HG03571 (cell line): ENCODE results near the gene ZBTB20.
A peak's percentile ranks its signal among the peaks of the same experiment; 100 is the strongest.

Source experiments
- ATAC-seq: cut with Tn5 transposase; IDR thresholded peaks from one replicate; pipeline ENCODE4 v1.9.1; 2021; ENCODE audit not compliant: unreplicated experiment

The ZBTB20 gene

DNA sequence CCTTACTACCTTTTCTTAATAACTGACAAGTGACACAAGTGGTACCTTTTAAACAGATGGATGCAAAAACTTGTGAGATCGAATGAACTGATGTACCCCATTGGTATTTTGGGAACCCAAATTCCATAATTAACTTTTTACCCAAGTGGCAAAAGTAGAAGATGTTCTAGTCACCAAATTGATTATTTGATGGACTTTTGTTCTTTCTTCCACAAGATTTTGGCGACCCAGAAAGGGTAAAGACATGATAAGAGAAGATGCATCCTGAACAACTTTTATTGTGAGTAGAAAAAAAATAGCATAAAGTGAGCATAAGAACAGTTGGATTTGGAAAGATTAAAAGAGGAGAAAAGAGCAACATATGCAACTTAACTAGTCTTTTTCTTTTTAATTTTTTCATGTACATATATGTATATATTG lies 693.7 kb downstream of the ZBTB20 start:
- no peak for ATAC-seq

GRCh38 chr3:114452937-114453336 lies 694.2 kb downstream of the ZBTB20 start:
- no peak for ATAC-seq

DNA sequence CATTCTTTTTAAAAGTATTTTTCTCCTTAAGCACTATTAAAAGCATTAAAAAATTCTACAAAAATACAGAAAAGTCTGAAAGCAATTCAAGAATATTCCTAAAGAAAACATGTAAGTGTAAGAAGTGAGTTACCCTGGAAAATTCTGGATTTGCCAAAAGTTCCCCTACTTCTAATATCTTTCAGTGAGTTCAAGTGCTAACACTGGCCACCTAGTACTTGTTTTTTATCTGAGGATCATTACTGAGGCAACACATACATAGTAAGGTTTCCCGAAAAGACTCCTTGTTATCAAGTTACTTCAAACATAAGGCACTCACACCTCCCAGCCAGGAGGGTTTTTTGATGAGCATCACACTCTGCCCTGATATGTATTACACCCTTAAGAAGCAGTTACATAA lies 694.8 kb downstream of the ZBTB20 start:
- ATAC-seq: no peak

- no peak for ATAC-seq
Measured at GRCh38 chr3:114451561-114452018, 695.5 kb downstream of the ZBTB20 start.

- no peak for ATAC-seq
Measured at GRCh38 chr3:114451051-114451451, 696.0 kb downstream of the ZBTB20 start.

- no peak for ATAC-seq
Measured at GRCh38 chr3:114450008-114450596, 697.0 kb downstream of the ZBTB20 start.

GRCh38 chr3:114449271-114450007 lies 697.6 kb downstream of the ZBTB20 start:
- ATAC-seq: no peak

DNA sequence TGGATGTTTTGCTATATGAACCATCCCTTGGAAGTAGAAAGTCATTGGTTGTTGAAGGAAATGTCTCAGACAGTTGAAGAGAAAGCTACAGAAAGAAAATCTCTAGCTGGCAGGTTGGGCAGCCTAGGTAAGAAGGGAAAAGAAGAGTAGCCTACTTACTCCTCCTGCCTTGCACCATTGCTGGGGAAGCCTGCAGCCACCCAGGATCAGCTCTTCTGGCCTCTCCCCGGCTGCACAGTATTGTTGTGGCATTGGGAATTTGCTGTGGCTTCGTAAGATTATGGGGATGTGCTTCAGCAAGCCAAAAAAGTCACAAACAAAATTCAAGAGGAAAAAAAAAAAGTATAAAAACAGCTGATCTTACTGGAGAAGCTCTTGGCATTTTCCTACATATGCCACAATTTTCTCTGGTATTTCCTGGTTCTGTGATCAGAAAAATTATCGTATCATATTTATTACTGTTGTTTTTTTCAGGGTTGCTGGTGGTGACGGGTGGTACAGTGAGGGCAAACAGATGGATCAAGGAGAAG lies 699.1 kb downstream of the ZBTB20 start:
- ATAC-seq: no peak

DNA sequence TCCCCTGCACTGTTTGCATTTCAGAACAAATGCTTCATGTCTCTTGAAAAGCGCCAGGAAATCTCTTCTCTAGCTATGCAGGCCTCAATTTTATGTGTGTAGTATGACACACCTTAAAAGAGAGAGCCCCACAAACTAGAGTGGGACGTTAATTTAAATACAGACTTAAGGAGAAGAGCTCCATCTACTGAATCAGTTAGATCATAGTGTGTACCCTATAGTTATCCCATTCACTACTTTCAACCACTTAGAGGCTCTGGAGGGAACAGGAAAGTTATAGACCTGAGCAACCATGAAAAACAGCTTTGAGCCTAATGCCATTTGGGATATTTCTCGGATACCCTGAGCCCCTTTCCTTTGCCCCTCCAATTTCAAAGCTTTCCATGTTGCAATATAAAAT lies 699.5 kb downstream of the ZBTB20 start:
- ATAC-seq: no peak

- no peak for ATAC-seq
Measured at GRCh38 chr3:114446600-114446999, 700.5 kb downstream of the ZBTB20 start.

GRCh38 chr3:114445233-114445632 lies 701.9 kb downstream of the ZBTB20 start:
- no peak for ATAC-seq

- no peak for ATAC-seq
Measured at GRCh38 chr3:114444216-114444615, 702.9 kb downstream of the ZBTB20 start.

- ATAC-seq: no peak
Measured at GRCh38 chr3:114442246-114442645, 704.8 kb downstream of the ZBTB20 start.

DNA sequence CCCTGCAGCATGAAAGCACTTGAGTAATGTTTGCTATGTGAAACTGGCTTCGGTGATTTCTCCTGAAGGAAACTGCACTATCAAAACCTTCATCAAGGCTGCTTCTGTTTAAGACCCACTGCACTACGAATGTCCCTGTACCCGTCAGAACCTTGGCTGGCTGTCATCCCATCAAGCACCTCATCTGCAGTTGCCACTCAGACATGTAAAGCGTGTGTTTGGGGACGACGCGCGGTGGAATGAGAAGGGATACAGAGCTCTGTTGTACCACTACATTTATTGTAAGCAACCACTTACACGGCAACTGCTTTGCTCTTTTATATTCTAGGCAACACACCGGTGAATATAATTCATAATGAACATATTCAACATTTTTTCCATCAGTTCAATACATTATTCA lies 705.7 kb downstream of the ZBTB20 start:
- ATAC-seq: no peak

- no peak for ATAC-seq
Measured at GRCh38 chr3:114440700-114441099, 706.4 kb downstream of the ZBTB20 start.

DNA sequence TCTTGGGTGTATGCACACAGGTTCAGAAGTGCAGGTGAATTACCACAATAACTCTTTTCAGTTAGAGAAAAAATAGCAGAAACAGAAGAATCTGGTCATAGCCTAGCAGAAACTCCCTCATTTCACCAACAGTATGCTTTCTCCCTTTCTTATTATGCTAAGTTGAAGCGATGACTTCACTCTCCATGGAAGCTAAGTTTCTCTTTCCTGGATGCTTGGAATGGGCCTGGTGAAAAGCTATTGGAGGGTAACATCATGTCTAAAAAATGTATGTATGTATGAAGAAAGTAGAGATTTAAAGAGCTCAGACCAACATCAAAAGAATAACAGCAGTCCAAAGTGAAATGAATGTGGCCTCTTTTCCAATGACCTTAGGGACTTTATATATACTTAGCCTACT lies 707.8 kb downstream of the ZBTB20 start:
- no peak for ATAC-seq

DNA sequence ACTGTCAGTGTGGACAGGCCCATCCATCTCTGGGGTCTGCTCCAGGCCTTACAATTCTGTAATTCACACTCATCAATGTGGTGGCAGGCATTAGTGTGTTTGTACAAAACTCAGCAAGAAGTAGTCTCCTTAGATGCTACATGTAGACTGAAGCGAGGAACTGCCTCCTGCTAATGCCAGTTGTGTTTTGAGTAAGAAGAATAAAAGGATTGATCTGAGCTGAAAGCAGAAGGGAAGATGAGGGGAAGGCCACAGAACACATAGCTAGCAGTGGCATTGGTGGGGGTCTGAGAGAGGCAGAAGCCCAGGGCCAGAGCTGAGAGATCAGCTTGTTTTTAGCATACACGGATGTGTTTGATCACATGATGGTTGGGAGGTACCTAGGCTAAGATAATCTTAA lies 709.2 kb downstream of the ZBTB20 start:
- ATAC-seq: no peak

DNA sequence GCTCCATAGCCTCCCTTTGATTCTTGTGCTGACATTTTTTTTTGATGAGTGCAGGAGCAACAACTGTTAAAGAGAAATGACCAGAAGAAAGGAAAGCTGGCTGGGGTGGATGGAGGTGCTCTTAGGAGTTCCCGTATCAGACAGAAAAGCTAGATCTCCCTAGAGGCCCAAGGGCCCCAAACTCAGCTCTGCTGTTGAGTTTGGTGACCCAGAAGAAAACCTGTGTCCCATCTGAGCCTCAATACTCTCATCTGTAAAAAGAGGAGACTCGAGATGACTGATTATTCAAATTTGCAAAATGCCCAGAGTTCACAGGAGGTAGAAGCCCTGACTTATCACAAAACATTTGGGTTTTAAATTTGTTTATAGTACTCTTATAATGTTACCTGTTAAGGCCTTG lies 710.9 kb downstream of the ZBTB20 start:
- no peak for ATAC-seq

GRCh38 chr3:114435386-114436115 lies 711.5 kb downstream of the ZBTB20 start:
- no peak for ATAC-seq

GRCh38 chr3:114432310-114432709 lies 714.8 kb downstream of the ZBTB20 start:
- ATAC-seq: no peak

DNA sequence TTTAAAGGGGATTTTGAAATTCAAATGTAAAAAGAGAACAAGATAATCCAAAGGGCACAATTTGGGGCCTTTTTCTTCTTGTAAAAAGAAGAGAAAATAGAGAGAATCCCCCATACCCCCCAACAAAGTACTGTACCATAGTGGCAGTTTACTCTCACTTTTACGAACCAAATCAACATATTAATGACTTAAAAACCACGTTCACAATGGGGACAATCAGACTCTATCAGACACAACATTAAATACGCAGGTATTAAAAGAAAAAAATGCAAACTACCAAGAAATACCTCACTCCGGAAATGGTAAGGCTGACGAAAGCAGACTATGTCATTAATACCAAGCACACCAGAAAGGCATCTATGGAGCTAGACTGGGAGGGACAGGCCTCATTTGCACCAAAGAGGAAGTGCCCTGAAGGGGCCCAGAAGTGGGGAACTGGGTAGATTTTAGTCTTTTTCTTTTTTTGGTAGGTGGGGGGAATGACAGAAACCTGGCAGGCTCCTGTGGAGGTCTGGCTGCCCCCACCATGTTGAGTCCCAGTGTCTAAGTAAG lies 719.0 kb downstream of the ZBTB20 start:
- ATAC-seq: peak; percentile 88
